SW 1271 (cell line): Measurements from ENCODE around the gene TANGO2.

ENCODE experiments used
- DNase-seq, 2 experiments: peaks; one replicate each; lab custom pipeline; 2025; lab: John Stamatoyannopoulos, UW

Gene TANGO2

DNA sequence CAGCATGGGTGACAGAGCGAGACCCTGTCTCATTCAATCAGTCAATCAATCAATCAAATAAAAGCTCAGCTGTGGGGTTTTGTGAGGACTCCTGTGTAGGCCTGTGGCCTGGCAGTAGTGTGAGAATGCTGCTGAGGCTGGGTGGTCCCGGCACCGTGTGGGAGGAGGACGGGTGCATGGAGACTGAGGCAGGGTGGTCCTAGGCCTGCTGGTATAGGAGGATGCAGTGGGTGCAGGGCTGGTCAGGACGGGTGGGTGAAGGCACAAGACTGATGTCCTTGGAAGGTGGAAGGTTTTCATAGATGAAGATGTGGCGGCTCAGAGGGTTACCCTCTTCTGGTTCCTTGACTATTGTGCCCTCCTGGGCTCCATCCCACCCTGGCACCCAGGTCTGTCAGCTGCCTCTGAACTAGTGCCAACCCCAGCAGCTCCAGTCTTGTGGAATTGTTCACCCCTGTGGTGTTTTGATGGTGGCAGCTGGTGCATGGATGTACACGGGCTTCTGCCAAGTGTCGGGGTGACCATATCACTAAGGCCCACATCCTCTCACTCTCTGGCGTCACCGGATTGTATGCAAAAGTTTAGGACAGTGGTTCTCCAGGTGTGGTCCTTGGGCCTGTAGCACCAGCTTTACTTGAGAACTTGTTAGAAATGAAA, 23.7 kb downstream of the TANGO2 start:
- no peak for DNase-seq

DNA sequence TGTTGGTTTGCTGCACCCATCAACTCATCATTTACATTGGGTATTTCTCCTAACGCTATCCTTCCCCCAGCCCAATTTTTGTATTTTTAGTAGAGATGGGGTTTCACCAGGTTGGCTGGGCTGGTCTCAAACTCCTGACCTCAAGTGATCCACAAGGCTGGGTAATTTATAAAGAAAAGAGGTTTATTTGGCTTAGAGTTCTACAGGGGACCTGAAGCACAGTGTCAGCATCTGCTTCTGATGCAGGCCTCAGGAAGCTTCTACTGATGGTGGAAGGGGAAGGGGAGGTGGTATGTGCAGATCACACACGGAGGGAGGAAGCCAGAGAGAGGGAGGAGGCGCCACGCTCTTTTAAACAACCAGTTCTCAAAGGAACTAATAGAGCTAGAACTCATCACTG, 25.8 kb downstream of the TANGO2 start:
- no peak for DNase-seq

DNA sequence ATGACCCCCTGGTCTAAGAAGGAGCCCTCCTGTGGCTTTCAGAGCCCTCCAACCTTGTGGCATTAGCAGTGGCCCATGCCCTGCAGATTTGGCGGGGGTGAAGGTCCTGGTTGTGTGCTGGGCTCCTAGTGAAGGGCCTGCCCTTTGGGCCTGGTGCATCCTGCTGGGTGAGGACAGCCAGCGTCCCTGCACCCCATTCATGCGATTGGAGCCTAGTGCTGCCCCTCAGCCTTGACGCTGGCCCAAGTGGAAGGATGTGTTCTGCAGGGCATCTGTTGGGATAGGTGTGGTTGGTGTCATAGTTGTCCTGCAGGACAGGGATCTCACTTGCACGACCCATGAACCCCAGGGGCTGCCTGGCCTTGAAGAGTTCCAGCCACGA, 31.0 kb downstream of the TANGO2 start:
- DNase-seq = no peak

DNA sequence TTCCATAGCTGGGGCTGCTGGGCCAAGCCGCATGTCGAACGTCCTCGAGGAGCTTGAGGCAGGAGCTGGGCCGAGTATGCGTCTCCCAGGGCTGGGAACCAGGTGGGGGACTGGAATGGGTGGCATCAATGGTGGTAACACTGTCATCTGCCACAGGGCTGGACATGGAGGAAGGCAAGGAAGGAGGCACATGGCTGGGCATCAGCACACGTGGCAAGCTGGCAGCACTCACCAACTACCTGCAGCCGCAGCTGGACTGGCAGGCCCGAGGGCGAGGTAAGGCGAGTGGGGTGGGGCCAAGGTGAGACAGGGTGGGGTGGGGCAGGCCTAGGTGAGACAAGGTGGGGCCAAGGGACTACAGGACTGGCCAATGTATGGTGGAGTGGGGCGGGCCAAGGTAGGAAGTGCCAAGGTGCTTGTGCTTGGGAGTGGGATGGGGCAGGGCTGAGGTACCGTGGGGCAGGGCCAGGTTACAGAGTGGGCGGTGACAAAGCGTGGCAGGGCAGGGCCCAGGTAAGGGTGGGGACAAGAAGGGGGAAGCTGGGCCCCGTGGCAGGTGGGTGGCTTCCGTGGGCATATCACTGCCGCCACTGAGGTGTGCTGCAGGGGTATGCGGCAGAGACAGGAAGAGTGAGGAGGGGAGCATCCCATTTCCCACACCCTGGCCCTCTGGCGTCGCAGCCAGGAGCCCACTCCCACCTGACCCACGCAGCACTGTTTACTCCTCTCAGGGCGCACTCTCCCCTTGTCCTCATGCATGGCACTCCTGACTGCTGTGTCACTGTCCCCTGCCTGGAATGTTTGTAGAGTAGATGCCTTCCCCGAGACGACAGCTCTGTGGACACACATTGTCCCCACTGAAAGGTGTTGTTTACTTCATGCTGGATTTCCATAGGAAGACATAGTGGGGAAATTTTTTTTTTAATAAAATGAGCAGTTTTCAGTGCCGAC, 31.7 kb downstream of the TANGO2 start:
- DNase-seq = no peak

DNA sequence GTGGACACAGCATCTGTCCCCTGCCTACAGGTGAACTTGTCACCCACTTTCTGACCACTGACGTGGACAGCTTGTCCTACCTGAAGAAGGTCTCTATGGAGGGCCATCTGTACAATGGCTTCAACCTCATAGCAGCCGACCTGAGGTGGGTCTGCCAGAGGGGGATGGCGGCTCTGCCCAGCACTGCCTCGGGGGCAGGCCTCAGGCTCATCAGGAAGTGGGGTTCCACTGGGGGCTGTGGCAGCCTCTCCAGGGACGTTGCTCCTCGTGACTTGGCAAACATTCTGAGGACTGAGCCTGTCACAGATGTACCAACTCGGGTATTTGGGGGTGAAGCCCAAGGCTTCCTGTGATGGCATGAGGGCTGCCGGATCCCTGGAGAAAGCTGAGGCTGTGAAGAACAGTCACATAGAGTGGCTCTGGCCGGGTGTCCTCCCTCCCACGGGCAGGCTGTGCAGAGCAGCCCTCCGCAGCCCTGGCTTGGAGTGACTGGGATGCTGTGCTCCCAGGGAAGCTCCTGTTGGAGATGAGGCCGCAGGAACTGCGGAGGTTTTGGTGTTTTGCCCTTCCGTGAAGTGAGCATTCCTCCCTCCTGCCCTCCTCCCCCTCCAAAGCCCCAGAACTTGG, 32.6 kb downstream of the TANGO2 start:
- DNase-seq = no peak

DNA sequence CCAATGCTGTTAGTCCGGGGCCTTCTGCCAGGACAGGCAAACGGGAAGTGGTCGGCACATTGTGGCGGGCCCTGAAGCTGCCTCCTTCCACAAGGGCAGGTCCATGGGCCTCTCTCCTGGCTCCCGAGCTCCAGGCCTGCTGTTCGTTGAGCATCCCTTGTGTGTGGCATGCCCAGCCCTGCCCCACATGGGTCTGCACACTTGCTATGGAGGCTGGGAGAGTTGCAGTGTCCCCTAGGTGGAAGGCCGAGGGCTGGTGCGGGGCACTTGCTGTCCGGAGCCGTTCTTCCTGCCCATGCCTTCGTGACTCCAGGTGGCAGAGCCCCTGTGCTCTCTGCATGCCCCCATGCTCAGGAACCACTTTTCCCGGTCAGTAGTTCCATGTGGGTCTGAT, 33.1 kb downstream of the TANGO2 start:
- DNase-seq = no peak

DNA sequence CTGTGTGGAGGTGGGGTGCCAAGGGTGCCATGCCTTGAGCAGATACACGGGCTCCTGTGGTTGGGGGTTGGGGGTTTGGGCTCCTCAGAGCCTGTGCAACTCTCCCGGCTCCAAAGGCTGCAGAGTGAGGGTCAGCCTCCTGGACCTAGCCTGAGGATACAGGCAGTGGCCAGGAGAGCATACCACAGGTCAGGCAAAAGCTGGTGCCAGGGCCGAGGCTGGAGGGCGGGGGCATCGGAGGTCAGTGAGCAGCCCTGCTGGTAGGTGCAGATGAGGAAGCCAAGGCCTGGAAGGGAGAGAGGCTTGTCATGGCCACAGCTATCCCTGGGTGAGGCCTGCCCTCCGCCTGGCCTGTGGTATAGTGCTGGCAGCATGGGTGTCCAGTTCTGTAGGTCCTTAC, 33.6 kb downstream of the TANGO2 start:
- DNase-seq = no peak

DNA sequence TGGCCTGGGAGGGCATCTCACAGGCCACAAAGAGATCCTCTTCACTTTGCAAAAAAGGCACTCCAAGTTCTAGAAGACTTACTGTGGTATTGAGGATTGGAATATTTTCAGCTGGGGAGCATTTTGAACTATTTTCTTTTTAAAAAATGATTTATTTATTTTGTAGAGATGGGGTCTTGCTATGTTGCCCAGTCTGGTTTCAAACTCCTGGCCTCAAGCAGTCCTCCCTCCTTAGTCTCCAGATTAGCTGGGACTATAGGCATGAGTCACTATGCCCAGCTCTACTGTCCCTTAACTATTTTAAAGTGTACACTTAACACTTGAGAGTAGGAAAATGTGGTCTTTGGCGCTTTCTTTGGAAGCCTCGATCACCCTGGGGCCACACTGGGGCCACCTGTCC, 34.2 kb downstream of the TANGO2 start:
- DNase-seq = no peak

DNA sequence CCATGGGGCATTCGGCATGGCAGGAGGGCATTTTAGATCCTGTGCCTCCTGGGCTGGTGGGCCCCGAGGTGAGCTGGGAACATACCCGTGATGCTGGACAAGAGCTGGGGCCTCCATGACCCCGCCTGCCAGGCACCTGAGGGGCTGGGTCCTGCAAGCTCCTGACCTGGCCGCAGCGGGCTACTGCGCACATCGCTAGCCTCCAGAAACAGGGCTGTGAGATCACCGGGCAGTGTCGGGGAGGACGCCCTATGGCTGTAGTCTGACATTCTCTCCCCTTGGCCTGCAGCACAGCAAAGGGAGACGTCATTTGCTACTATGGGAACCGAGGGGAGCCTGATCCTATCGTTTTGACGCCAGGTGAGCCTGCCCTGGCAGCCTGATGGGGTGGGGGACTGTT, 34.7 kb downstream of the TANGO2 start:
- DNase-seq = no peak

DNA sequence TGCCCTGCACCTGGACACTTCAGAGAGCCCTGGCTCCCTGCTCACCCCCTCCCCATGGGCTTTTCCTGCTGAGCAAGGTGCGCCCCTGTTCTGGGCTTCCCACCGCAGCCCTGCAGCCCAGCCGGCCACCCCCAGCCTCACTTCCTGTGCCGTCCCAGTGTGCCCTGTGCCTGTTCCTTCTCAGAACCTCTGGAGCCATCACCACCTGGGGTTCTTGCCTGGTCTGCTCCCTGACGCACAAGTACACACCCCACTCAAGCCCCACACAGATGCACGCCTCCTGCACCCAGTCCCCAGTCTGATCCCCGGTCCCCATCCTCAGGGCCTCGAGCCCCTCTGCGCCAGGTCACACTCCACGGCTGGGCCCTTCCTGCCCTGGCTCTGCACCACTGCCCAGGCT, 35.3 kb downstream of the TANGO2 start:
- DNase-seq = no peak

DNA sequence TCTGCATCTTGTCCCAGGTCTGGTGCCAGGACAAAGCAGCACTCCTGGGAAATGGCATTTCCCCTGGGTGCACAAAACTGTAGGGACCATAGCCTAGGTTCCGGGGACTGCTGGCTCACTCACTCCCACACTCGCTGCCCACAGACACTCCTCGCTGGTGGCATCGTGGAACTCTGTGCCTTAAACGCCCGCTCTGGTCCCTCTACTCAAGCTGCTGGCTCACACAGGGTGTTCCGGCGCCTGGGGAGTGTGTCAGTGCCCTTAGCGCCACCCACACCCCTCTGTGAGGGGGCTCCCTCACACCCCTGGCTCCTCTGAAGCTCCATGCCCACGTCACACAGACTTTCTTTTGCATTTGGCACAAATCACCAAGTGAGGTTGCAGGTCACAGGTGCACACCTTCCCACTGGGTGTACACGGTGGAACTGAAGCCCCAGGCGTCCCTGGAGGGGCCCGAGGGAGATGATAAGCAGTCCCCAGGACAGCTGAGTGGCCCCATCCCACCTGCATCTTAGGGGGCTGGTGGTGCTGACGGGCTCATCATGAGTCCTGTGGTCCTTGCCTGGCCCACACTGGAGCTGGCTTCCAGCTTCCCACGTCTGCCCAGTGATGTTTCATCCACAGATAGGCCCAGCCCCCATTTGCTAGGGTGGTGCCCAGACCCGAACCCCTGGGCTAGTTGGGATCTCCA, 35.9 kb downstream of the TANGO2 start:
- DNase-seq = no peak

DNA sequence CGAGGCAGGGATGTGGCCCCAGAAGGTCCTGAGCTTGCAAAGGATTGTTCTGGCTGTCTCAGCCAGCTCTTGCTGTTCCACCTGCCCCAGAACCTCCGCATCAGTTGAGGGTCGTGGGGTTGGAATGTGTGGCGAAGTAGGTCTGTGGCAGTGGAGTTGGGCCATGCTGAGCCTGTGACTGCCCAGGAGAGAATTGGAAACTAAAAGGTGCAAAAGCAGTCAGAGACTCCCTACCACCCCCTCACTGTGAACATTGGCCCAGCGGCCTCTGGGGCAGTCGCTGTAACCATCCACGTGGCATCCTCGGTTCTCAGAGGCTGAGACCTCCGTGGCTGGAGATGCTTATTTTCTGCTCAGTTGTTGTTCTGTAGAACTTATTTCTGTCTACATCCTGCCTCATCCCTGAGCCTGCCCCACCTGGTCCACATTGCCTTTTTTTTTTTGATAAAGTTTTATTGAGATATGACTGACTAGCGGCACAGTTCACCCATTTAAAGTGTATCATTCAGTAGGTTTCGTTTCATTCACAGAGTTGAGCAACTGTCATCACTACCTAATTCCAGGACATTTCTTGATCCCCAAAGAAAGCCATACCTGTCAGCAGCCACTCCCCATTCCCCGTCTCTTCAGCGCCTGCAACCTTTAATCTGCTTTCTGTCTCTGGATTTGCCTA, 36.8 kb downstream of the TANGO2 start:
- DNase-seq = no peak

DNA sequence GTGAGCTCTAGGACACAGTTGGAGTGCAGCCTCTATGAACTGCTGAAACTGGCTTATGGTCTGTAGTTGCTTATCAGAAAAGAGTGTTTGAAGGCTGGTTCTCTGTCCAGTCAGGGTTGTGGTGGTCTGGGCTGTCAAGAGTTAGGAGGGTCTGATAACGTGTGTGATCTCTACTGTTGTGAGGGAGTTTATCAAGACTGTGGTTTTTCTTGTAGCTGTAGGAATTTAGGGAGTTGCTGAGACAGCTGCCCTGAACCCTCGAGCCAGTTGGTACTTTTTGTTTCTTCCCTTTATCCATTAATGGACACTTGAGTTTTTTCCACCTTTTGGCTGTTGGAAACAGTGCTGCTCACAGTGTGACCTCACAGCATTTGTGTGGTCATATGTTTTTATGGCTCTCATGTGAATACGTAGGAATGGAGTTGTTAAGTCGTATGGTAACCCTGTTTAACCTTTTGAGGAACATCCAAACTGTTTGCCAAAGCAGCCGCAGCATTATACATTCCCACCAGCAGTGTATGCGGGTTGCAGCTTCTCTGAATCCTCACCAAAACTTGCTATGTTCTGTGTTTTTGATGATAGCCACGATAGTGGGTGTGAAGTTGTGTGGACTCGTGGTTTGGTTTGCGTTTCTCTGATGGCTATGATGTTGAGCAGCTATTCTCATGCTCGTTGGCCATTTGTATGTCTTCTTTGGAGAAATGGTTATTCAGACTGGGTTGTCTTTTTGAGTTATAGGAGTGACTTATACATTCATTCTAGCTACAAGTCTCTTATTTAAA, 38.3 kb downstream of the TANGO2 start:
- DNase-seq = no peak

DNA sequence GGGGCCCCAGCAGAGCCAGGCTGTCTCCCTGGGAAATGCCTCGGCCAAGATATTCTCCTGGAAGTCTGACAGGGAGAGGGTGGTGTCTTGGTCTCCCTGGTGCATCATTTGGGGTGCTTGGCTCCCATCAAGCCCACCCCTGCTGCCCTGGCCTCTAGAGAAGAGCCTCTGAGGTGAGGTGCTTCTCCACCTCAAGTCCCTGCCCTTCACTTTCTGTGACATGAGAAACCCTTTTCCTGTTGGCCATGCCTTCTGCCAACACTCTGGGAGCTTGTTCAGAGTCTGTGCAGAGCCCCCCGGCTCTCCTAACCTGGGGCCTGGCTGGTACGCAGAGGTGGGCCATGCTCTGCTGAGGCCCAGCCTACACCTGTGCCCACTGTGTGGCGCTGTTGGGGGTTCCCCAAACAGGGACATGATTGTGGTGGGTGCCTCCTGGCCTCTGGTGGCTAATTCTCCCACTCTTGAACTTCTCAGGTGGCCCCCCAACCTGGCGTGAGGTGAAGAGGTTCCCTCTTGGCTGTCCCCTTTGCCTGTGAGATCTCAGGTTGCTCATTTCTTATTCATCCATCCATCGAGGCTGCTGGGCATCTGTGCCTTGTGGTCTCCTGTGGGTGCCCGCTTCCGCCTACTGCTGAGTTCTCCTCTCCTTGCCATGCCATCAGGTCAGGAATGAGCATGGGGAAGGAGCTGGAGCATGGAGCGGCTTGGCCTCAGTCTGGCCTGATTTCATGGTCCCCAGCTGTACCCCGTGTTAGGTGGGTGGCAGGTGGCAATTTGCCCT, 40.0 kb downstream of the TANGO2 start:
- DNase-seq = no peak

DNA sequence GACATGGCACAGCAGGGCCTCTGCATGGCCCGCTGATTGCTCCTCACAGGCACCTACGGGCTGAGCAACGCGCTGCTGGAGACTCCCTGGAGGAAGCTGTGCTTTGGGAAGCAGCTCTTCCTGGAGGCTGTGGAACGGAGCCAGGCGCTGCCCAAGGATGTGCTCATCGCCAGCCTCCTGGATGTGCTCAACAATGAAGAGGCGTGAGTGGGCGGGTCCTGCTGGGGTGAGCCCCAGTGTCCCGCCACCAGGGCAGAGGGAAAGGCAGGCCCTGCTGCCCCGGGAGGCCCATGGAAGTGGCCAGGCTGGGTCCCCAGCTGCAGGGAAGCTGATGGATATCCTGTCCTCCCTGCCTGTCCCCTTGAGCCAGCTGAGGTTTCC, 40.6 kb downstream of the TANGO2 start:
- DNase-seq = no peak

DNA sequence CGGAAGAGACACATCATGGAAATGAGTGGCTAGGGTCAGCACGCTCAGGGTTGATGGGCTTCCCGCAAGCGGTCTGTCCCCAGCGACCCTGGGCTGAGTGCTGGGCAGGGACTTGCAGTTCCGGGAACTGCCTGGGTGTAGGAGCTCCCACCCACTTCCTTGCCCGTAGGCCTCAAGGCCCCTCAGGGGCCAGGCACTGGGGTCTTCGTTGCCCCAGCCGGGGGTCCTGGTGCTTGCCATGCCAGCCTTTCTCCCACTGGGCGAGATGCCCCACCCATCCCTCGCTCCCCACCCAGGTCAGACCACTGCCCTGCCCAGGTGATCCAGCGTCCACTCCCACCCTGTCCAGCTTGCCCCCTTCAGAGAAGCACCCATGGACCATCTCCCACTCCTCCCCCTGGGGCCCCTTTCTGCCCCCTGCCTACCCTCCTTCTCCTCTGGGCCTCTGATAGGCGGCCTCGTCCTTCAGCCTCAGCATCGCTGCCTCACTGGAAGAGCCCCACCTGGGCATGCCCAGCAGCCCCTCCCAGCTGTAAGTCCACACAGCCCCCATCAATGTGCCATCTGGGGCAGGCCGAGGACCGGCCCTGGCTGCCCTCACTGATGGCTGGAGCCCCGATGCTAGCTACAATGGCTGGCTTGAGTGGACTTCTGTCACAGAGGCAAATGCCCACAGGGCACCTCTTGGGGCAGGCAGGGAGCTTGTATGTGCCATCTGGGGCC, 41.3 kb downstream of the TANGO2 start:
- DNase-seq = no peak

DNA sequence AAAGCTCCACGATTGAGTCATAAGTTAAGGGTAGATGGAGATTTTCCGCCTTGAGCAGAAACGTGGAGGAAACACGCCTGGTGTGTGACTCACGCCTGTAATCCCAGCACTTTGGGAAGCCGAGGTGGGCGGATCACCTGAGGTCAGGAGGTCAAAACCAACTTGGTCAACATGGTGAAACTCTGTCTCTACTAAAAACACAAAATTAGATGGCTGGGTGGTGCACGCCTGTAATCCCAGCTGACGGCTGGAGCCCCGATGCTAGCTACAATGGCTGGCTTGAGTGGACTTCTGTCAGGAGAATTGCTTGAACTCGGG, 41.8 kb downstream of the TANGO2 start:
- no peak for DNase-seq

DNA sequence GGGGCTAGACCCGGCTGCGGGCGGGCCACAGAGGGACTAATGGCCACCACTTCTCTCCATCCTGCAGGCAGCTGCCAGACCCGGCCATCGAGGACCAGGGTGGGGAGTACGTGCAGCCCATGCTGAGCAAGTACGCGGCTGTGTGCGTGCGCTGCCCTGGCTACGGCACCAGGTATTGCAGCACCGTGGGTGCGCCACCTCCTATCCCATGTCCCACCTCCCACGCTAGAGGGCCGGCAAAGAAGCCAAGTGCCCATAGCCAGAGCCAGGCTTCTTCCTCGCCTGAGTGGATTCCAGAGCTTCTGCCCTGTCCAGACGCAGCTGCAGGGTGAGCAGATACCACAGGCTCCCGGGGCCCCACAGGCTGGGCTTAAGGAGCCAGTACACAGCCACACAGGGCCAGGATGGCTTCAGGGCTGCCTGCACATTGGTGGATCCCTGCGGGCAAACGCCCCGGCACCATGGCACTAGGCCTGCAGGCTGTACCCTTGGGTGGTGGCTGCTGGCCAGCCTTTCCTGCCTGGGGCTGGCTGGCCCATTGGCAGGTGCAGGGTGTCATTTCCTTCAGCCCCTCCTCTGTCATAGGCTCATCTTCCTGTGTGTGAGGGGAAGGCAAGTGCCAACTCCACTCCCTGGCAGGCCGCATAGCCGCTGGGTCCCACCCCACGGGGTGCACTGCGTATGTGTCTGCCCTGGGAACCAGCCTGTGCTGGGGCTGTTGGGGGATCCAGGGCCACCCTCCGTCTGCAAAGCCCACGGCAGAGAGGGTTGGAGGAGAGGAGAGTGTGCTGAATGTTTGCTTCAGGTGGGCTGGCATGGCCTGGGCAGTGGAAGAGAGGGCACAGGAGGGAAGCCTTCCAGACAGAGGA, 42.6 kb downstream of the TANGO2 start:
- DNase-seq = no peak

DNA sequence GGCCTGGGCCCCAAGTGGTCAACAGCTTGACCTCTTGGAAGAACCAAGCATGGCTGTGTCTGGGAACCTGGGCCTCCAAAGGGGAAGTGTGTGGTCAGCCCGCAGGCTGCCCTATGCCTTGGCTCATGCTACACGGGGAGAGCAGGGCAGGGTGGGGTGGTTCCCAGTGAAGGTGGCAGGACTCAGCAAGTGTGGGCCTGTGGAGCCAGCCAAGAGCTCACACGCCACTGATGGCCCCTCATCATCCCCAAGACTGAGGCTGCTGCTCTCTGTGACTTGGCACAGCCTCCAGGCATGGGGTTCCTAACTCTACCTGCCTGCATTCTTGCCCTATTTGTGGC, 43.2 kb downstream of the TANGO2 start:
- DNase-seq = no peak
